ENCODE measurements around the gene RAB3D.
"Not testable (repeated sequence)": the region's sequence is repeated elsewhere in the genome, so short reads cannot be mapped to it uniquely, and the experiment has no call there.

GRCh38 chr19:11354102-11354501, 14.6 kb upstream of the RAB3D start:
- TF ChIP-seq, protein P1, sequence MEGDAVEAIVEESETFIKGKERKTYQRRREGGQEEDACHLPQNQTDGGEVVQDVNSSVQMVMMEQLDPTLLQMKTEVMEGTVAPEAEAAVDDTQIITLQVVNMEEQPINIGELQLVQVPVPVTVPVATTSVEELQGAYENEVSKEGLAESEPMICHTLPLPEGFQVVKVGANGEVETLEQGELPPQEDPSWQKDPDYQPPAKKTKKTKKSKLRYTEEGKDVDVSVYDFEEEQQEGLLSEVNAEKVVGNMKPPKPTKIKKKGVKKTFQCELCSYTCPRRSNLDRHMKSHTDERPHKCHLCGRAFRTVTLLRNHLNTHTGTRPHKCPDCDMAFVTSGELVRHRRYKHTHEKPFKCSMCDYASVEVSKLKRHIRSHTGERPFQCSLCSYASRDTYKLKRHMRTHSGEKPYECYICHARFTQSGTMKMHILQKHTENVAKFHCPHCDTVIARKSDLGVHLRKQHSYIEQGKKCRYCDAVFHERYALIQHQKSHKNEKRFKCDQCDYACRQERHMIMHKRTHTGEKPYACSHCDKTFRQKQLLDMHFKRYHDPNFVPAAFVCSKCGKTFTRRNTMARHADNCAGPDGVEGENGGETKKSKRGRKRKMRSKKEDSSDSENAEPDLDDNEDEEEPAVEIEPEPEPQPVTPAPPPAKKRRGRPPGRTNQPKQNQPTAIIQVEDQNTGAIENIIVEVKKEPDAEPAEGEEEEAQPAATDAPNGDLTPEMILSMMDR (IDR thresholded peaks at IDR 0.05), result not testable (repeated sequence)
- not testable (repeated sequence) for TF ChIP-seq POLR2A (IDR thresholded peaks at IDR 0.05)
